Right ventricle myocardium inferior (tissue), 1 donor: ENCODE data around the gene ASPHD1. TPM values are rescaled to one million over a fixed set of nuclear protein-coding genes. Genes with fewer than 3 reads are reported as not detected.
"Not testable (repeated sequence)": the region's sequence is repeated elsewhere in the genome, so short reads cannot be mapped to it uniquely, and the experiment has no call there.

Experiments
- ATAC-seq: fragments of 200-7000 bp; cut with Tn5 transposase; one replicate; pipeline ENCODE4 v1.9.1; 2020; ENCODE audit warnings: mild to moderate bottlenecking, moderate library complexity
- DNase-seq: peaks from one replicate; pipeline ENCODE4 v3.0.0; 2021; ENCODE audit errors: missing footprints
- intact Hi-C: fragments of 100-400 bp; cut with DNase I; formaldehyde crosslinking; loops from one replicate; pipeline ENCODE4 v1.11.0; 2022
- total RNA-seq: library from RNA; stranded (reverse); fragmentation: NEBNext Ultra II Directional; extraction: Animal tissue kit (Norgen Biotek cat#: 25700); gene quantifications from one replicate; pipeline ENCODE4 v1.2.1, GENCODE V29; 2021
- donor health status: DM: no; HTN: yes; CAD: no; lungs with severe emphysema.

ASPHD1 gene
- total RNA-seq, 1 donor from 2014 or later: 0.19 TPM

DNA sequence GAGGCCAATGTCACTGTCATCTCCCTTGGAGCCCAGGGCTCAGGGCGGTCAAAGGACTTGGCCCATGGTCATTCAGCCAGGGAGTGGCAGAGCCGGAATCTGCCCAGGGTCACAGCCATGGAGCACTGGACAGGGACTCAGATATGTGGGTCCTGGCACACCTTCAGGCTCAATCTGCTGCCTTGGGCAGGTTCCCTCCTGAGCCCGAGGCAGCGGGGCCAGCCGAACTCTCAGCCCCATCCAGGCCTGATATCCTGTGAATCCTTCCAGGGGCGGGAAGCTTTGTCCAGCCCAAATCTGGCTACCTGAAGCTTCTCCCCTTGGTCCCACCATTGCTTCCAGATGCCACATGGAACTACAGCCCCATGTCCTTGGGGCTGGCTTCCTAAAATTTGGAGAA, 25.1 kb upstream of the ASPHD1 start:
- ATAC-seq (no peak), DNase-seq (no peak)
- intact Hi-C loops: no loop called here

DNA sequence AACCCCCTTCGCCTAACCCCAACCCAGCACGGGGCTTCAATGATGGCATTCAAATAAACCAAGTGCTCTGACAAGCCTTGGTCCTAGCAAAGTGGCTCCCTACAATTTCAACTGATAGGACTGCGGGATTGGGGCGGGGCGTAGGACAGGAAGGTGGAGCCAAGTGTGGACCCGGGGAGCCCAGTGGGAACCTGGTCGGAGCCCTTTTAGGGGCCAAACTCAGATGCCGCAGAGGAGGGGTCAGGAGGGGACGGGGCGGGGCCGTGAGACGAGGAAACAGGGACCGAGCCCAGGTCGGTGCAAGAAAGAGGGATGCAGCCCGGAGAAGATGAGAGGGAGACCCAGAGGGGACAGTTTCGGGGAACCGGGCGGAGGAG, 24.1 kb upstream of the ASPHD1 start:
- intact Hi-C loops: no loop called here
- no peak for ATAC-seq

DNA sequence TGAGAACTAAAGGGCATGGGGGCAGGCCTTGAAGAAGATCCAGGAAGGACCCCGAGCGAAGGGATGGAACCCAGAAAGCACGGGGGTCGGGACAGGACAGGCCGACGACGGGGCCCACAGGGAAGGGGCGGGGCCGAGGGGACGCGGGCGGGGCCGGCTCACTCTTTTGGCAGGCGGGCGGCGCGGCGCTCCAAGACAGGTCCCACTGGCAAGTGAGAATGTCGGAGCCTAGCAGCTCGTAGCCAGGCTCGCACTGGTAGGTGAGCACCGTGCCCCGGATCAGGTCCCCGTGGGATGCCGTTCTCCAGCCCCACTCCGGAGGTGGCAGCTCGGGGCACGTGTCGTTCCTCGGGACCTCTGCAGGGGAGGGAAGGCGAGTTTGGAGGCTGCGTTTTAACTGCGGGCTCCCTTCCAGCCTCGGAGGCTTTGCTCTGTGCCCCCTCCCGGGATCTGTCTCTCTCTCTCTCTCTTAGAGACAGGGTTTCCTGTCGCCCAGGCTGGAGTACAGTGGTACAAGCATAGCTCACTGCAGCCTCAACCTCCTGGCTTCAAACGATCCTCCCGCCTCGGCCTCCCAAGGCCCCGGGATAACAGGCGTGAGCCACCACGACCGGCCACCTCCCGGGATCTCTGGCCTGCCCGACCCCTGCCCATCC, 23.6 kb upstream of the ASPHD1 start:
- no peak for DNase-seq
- intact Hi-C loops: no loop called here
- ATAC-seq: no peak

More for the DNA sequence above, 24.1 kb upstream of the ASPHD1 start:
- DNase-seq: no peak

GRCh38 chr16:29877266-29877961, 22.9 kb upstream of the ASPHD1 start:
- ATAC-seq (no peak), DNase-seq (no peak)
- intact Hi-C loops: no loop called here

- ATAC-seq: no peak
- no peak for DNase-seq
- intact Hi-C loops: no loop called here
Measured at GRCh38 chr16:29878172-29878571, 22.1 kb upstream of the ASPHD1 start.

- DNase-seq: no peak
- ATAC-seq: no peak
- intact Hi-C loops: no loop called here
Measured at GRCh38 chr16:29881050-29881449, 19.2 kb upstream of the ASPHD1 start.

DNA sequence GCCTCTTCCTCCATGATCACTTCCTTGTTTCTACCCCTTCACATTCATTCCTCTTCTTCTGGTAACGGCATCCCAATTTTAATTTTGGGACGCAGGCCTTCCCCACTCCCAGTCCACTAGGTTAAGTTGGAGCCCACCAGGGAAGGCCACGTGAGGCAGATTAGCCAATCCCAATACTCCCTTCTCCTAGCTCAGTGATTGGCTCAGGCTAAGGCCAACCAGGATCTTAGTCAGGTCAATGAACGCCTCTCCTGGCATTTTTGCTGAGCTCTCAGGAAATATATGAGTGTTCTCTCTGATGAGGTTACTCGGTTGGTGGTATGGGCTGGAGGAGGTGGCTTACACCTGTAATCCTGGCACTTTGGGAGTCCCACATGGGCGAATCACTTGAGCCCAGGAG, 16.3 kb upstream of the ASPHD1 start:
- intact Hi-C loops: no loop called here
- ATAC-seq (no peak), DNase-seq (no peak)

GRCh38 chr16:29889372-29889771, 10.9 kb upstream of the ASPHD1 start:
- DNase-seq, intact Hi-C loops, ATAC-seq: not testable (repeated sequence)

DNA sequence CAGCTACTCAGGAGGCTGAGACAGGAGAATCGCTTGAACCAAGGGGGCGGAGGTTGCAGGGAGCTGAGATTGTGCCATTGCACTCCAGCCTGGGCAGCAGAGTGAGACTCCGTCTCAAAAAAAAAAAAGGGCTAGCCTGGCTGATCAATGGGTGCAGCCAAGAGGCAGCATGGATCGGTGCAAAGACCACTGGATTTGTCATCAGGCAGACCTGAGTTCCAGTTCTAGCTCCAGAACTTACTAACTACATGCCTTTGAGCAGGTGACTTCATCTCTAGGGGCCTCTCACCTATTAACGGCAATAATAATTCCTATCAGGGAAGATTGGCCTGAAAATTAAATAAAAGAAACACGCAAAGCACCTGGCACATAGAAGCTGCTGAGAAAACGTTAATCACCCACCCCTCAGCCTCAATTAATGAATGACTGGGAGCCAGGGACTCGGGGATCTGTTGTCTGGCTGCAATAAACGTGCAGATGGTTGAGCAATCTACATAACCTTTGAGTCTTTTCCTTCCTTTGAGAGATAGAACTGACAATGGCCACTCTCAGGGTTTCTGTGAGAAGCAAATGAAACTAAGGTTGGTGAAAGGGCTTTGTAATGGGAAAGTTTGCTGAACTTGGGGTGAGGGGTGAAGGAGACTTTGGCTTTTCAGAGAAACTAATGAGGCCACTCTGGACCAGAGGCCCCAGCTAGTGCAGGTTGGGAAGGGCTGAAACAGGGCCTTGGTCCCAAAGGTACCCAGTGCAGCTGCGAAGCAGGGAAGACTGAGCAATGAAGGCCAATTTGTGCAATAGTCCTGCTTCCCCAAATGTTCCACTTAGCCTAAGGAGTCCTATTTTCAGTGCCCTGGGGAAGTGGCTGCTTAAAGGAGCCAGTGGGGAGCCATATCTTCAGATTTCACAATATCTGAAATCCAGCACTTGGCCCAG, 8.5 kb upstream of the ASPHD1 start:
- ATAC-seq: peak; percentile 56
- DNase-seq: no peak
- intact Hi-C loops: no loop called here

DNA sequence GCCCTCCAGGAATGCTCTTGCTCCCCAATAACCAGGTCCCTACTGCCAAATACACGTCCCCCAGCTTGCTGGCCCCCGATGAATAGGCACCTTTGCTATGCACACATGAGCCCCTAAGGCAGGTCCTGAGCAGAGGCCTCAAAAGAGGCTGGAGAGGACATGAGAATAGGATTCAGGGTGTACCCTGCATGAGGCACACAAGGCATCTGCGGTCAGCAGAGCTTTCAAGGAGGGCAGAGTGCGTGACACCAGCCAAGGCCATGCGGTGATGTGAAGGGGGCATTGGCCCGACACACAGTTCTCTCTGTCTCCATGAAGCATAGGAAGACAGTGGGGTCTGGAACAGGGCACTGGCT, 7.9 kb upstream of the ASPHD1 start:
- DNase-seq (no peak), ATAC-seq (no peak)
- intact Hi-C loops: no loop called here

GRCh38 chr16:29893553-29893952, 6.7 kb upstream of the ASPHD1 start:
- intact Hi-C loops: no loop called here
- DNase-seq: no peak
- ATAC-seq: no peak

DNA sequence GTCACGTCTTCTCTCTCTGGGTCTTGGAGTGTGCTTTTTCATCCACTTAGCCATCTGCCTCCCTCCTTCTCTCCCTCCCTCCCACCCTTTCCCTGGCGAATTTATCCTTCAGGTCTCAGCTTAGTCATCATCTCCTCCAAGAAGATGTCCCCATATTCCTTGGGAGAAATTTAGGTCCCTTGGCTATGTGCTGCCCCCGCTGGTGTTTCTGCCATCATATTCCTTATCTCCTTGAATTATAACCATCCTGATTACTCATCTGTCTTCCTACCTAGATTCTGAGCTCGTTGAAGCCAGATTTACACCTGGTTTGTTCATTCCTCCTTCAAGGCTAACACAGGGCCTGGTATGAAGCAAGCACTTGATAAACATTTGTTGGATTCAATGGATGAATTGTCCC, 5.9 kb upstream of the ASPHD1 start:
- DNase-seq (no peak), ATAC-seq (no peak)
- intact Hi-C loops: no loop called here

GRCh38 chr16:29896841-29897240, 3.4 kb upstream of the ASPHD1 start:
- ATAC-seq (no peak), DNase-seq (no peak)
- intact Hi-C loops: no loop called here

DNA sequence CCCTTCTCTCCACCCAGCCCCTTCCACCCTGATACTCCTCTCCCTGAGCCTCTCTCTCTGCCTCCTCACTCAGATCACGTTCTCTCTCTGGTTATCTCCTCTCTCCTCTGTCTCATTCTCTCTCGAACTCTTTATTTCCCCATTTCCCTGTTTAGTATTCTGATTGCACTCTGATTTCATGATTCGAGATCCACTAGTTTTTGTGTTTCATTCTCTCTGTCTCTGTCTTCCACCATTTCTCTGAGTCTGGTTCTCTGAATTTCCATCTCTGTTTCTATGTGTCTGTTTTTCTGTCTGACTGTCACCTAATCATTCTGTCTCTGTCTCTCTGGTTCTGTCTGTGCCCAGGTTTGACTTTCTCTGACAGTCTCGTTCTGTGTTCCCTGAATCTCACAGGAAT, 3.0 kb upstream of the ASPHD1 start:
- intact Hi-C loops: no loop called here
- no peak for ATAC-seq

DNA sequence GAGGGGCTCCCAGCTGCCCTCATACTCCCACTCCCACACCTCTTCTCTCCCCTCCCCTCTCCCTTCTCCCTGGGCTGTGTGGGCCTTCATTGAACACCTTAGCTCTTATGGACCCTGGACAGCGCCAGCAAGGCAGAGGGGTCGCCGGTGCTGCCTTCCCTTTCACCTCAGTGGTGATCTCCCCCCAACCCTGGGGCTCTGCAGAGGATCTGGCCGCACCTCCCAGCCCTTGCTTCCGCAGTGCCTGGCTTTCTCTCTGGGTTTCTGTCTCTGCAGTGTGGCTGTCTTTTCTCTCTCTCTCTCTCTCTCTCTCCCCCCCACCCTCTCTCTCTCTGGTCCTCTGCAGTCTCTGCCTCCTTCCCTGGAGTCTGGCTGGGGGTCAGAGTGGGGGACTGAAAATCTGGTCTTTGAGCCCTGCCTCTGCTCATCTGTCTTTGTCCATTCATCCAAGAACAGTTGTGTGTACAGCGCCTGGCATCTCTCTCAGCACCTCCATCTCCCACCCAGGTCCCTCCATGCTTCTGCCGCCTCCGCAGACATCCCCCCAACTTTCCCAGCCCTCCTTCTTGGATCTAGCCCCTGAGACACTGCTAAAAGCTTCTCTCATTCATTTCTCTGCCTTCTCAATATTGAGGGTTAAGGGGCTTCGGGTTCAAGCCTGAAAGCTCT, 2.0 kb upstream of the ASPHD1 start:
- DNase-seq (no peak), ATAC-seq (no peak)

More for the DNA sequence above, 3.0 kb upstream of the ASPHD1 start:
- no peak for DNase-seq

DNA sequence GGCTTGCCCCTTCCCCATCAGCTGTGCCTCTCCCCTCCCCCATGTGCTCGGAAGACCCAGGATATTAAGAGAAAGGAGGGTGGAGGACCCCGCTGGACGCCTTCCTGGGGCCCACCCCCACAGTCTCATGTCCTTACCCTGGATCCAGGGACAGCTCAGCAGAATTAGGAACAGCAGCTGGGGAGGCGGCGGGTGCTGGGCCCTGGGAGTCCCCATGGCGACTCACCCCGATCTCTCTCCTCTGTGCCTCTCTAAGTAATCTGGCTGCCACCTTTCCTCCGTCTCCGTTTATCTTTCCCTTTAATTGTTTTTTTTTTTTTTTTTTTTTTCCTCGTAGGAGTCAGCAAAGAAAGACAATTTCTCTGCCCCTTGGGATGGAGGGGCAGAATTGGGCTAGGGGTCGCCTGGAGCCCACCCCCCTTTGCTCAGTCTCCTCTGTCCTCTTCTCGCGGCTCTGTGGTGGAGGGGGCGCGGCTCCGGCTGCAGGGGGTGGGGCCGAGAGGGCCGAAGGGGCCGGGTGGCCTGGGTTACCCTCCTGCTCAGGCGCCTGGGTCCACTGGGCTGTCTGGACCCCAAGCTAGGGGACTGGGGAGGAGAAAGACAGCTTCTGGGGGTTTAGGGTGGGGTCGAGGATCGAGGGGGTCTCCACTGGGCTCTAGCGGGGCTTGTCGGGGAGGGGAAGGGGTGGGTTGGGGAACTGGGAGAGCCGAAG, 1.3 kb upstream of the ASPHD1 start:
- intact Hi-C loops: no loop called here
- DNase-seq: no peak

More for the DNA sequence above, 2.0 kb upstream of the ASPHD1 start:
- intact Hi-C loops: no loop called here

GRCh38 chr16:29899516-29900101, 679 bp upstream of the ASPHD1 start, which contains the start of gene SEZ6L2:
SEZ6L2 (minus strand) TSS chr16:29899550; CDS start chr16:29899019, 531 bp downstream.
- DNase-seq (no peak), ATAC-seq (no peak)
- intact Hi-C loops: no loop called here

More for the DNA sequence above, 1.3 kb upstream of the ASPHD1 start:
- ATAC-seq: no peak
